HepG2 (cell line): ENCODE measurements around the gene AHCYL1. TPM values are rescaled to one million over a fixed set of nuclear protein-coding genes. Genes with fewer than 3 reads are reported as not detected.

Source experiments
- ATF7-NPFF ChIP-seq: sonication (generic); formaldehyde crosslinking; IDR thresholded peaks from 2 replicates; pipeline ENCODE4 v1.8.1; 2023; ENCODE audit warnings: mild to moderate bottlenecking, low read depth, missing genetic modification reagents, moderate library complexity
- CEBPG ChIP-seq: IDR thresholded peaks from 2 replicates; pipeline ENCODE4 v1.6.1; 2016
- DNMT3B ChIP-seq: conservative IDR thresholded peaks from 2 replicates; pipeline ENCODE4 v1.6.1; 2016; ENCODE audit warnings: missing biosample characterization, control low read depth
- EP300 ChIP-seq, 3 experiments: sonication (generic) in 1 of 3; formaldehyde crosslinking in 1 of 3; IDR thresholded peaks; 2 replicates each; pipeline versions ENCODE4 v1.5.1 to v1.6.1; 2011 to 2020; ENCODE audit warnings: low read depth in 2 of 3, low read length in 2 of 3, borderline replicate concordance in 1 of 3, improper control_type of control experiment in 1 of 3, mild to moderate bottlenecking in 1 of 3, missing genetic modification reagents in 1 of 3, moderate library complexity in 1 of 3
- FOXA1 ChIP-seq, 2 experiments: fragments of 450-650 bp in 1 of 2; sonication (generic) in 1 of 2; formaldehyde crosslinking in 1 of 2; IDR thresholded peaks; 2 replicates each; pipeline versions ENCODE4 v1.4.0 to v1.6.1; 2016 to 2020; ENCODE audit warnings: missing genetic modification reagents in 1 of 2
- FOXA3 ChIP-seq: IDR thresholded peaks from 2 replicates; pipeline ENCODE4 v1.6.1; 2016; ENCODE audit warnings: missing genetic modification reagents, missing compliant biosample characterization
- GFI1 ChIP-seq: sonication (generic); formaldehyde crosslinking; IDR thresholded peaks from 2 replicates; pipeline ENCODE4 v1.5.0; 2020; ENCODE audit warnings: missing genetic modification reagents, mild to moderate bottlenecking, borderline replicate concordance
- HMG20A ChIP-seq: IDR thresholded peaks from 2 replicates; pipeline ENCODE4 v1.6.1; 2016; ENCODE audit warnings: borderline replicate concordance
- HNF4G ChIP-seq, 2 experiments: sonication (generic) in 1 of 2; formaldehyde crosslinking in 1 of 2; IDR thresholded peaks; 2 replicates each; pipeline versions ENCODE4 v1.4.0 to v1.6.1; 2011 to 2020; ENCODE audit warnings: borderline replicate concordance in 2 of 2, low read depth in 2 of 2, mild to moderate bottlenecking in 2 of 2, low read length in 1 of 2, missing genetic modification reagents in 1 of 2, moderate library complexity in 1 of 2
- LCORL ChIP-seq, 2 experiments: fragments of 450-650 bp in 1 of 2; sonication (generic) in 1 of 2; formaldehyde crosslinking in 1 of 2; IDR thresholded peaks; 2 replicates each; pipeline versions ENCODE4 v1.5.0 to v1.6.1; 2017 to 2020; ENCODE audit warnings: antibody characterized with exemption in 1 of 2, missing genetic modification reagents in 1 of 2
- MTF1 ChIP-seq: sonication (generic); formaldehyde crosslinking; IDR thresholded peaks from 2 replicates; pipeline ENCODE4 v1.5.0; 2020; ENCODE audit warnings: missing genetic modification reagents
- NCOR1 ChIP-seq: fragments of 200-600 bp; sonication (generic); IDR thresholded peaks from 2 replicates; pipeline ENCODE4 v1.7.0; 2017; ENCODE audit warnings: antibody characterized with exemption, low read length, borderline replicate concordance
- PHF21A ChIP-seq: sonication (generic); formaldehyde crosslinking; IDR thresholded peaks from 2 replicates; pipeline ENCODE4 v1.5.0; 2020; ENCODE audit warnings: mild to moderate bottlenecking, missing genetic modification reagents
- SALL1 ChIP-seq: sonication (generic); formaldehyde crosslinking; IDR thresholded peaks from 2 replicates; pipeline ENCODE4 v1.8.0; 2022; ENCODE audit warnings: mild to moderate bottlenecking, missing genetic modification reagents
- SATB2 ChIP-seq: sonication (generic); formaldehyde crosslinking; IDR thresholded peaks from 2 replicates; pipeline ENCODE4 v1.5.0; 2020; ENCODE audit warnings: missing genetic modification reagents
- SNRNP70 ChIP-seq: fragments of 200-400 bp; formaldehyde crosslinking; IDR thresholded peaks from 2 replicates; pipeline ENCODE4 v1.6.1; 2017; ENCODE audit warnings: mild to moderate bottlenecking, low read depth, low read length, moderate library complexity
- ZMYM2 ChIP-seq: sonication (generic); formaldehyde crosslinking; IDR thresholded peaks from 2 replicates; pipeline ENCODE4 v1.8.0; 2022; ENCODE audit warnings: mild to moderate bottlenecking, missing genetic modification reagents
- ZNF280D ChIP-seq: sonication (generic); formaldehyde crosslinking; IDR thresholded peaks from 2 replicates; pipeline ENCODE4 v1.5.1; 2020; ENCODE audit warnings: mild to moderate bottlenecking, missing genetic modification reagents
- ZNF547 ChIP-seq: sonication (generic); formaldehyde crosslinking; IDR thresholded peaks from 2 replicates; pipeline ENCODE4 v1.5.1; 2020; ENCODE audit warnings: mild to moderate bottlenecking, missing genetic modification reagents
- ZNF788 ChIP-seq: sonication (generic); formaldehyde crosslinking; IDR thresholded peaks from 2 replicates; pipeline ENCODE4 v1.5.0; 2020; ENCODE audit warnings: mild to moderate bottlenecking, missing genetic modification reagents, borderline replicate concordance
- polyA plus RNA-seq, 8 experiments: library from polyadenylated mRNA; depleted of rRNA in 3 of 8; stranded (reverse) in 7 of 8; unstranded in 1 of 8; fragments of >200 nt; fragmentation: Illumina TruSeq in 4 of 8; extraction: Trizol in 4 of 8; gene quantifications; 2 replicates each; pipeline versions ENCODE4 v1.2.1 to v1.2.3, GENCODE V29; 2011 to 2016; ENCODE audit warnings: low read depth in 4 of 8, missing spikeins in 1 of 8, mixed read lengths in 1 of 8; ENCODE audit not compliant: insufficient read depth in 1 of 8
- total RNA-seq, 5 experiments: library from RNA; depleted of rRNA; stranded (reverse); fragments of >200 nt; fragmentation: Illumina TruSeq; extraction: Trizol; gene quantifications; 2 replicates each; pipeline ENCODE4 v1.2.3, GENCODE V29; 2016; ENCODE audit warnings: low read depth in 1 of 5
- TF ChIP-seq, protein P1 (sequence below): sonication (generic); formaldehyde crosslinking; IDR thresholded peaks from 2 replicates; pipeline ENCODE4 v1.4.0; 2020; ENCODE audit warnings: missing genetic modification reagents, borderline replicate concordance

AHCYL1 gene
- total and polyA plus RNA-seq, 2 of the 13 experiments (the other 11 are each of a cell fraction or from before 2014, with no cell fraction given), result 40.9 to 76.3 TPM

DNA sequence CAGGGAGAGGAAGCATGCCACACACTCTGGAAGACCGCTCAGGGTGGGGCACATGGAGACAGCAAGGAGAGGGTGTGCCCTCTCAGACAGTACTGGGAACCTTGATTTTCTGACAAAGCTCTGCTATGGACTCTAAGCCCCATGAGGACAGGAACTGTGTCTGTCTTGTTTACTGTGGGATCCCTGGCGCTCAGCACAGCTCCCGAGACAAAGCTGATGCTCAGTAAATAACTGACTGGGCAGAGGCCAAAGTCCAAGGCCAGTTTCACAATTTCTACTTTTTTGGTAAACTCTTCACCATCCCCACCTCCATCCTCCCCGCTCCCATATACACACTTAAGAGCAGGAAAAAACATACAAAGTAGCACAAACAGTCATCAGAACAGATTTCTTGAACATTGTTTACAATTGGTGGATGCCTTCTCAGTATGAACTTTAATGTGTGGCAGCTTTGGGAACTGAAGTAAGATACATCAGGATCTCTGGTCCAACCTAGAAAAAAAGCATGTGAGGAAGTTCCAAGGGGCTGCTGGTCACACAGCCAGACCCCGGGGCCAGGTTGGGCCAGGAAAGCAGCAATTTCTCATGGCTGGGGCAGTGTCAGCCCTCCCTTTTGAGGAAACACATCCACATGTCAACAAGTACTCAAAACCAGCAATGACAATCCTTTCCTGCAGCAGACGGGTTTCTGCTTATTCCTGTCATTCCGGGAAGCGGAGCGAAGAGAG lies 5.6 kb upstream of the AHCYL1 start (continued):
- TF ChIP-seq NCOR1, result peak; percentile 79; the same call in 1 of the 2 replicates
- TF ChIP-seq PHF21A, result 0 out of 2 replicates have a peak, but pooled peaks have one; percentile 17
- TF ChIP-seq FOXA3, result peak; percentile 85
- TF ChIP-seq EP300 (IDR thresholded peaks at IDR 0.05; ENCODE audit: low read depth in 2 of 2, low read length in 2 of 2), result peak in 1 of 2 experiments; percentile 57; a peak in 2 of 4 replicates
- TF ChIP-seq EP300 (CRISPR knock-in tag; IDR thresholded peaks at IDR 0.05; ENCODE audit: borderline replicate concordance), result no peak
- peak; percentile 38; the same call in 1 of the 2 replicates for TF ChIP-seq ZNF788 (CRISPR knock-in tag)
- TF ChIP-seq HNF4G (IDR thresholded peaks at IDR 0.05; ENCODE audit: borderline replicate concordance, low read depth, low read length), result peak; percentile 88
- TF ChIP-seq HNF4G (CRISPR knock-in tag; IDR thresholded peaks at IDR 0.05; ENCODE audit: borderline replicate concordance, low read depth), result 0 out of 2 replicates have a peak, but pooled peaks have one; percentile 58
- TF ChIP-seq SALL1 (CRISPR knock-in tag), result peak; percentile 62
- peak; percentile 99 for TF ChIP-seq ZMYM2 (CRISPR knock-in tag)
- 0 out of 2 replicates have a peak, but pooled peaks have one; percentile 34 for TF ChIP-seq ATF7-NPFF
- no peak for TF ChIP-seq LCORL (IDR thresholded peaks at IDR 0.05)
- TF ChIP-seq LCORL (CRISPR knock-in tag; IDR thresholded peaks at IDR 0.05), result peak; percentile 60; the same call in 1 of the 2 replicates
- TF ChIP-seq ZNF280D, result peak; percentile 99
- TF ChIP-seq SATB2 (CRISPR knock-in tag), result no peak
- peak; percentile 22; the same call in 1 of the 2 replicates for TF ChIP-seq HMG20A
- TF ChIP-seq, protein P1, sequence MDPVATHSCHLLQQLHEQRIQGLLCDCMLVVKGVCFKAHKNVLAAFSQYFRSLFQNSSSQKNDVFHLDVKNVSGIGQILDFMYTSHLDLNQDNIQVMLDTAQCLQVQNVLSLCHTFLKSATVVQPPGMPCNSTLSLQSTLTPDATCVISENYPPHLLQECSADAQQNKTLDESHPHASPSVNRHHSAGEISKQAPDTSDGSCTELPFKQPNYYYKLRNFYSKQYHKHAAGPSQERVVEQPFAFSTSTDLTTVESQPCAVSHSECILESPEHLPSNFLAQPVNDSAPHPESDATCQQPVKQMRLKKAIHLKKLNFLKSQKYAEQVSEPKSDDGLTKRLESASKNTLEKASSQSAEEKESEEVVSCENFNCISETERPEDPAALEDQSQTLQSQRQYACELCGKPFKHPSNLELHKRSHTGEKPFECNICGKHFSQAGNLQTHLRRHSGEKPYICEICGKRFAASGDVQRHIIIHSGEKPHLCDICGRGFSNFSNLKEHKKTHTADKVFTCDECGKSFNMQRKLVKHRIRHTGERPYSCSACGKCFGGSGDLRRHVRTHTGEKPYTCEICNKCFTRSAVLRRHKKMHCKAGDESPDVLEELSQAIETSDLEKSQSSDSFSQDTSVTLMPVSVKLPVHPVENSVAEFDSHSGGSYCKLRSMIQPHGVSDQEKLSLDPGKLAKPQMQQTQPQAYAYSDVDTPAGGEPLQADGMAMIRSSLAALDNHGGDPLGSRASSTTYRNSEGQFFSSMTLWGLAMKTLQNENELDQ, result no peak
- no peak for TF ChIP-seq DNMT3B (CRISPR knock-in tag)
- no peak for TF ChIP-seq FOXA1 (IDR thresholded peaks at IDR 0.05)
- TF ChIP-seq FOXA1 (CRISPR knock-in tag; IDR thresholded peaks at IDR 0.05), result peak; percentile 87
- TF ChIP-seq GFI1, result peak; percentile 37; the same call in 1 of the 2 replicates
- no peak for TF ChIP-seq SNRNP70
- no peak for TF ChIP-seq MTF1 (CRISPR knock-in tag)
- TF ChIP-seq ZNF547, result no peak
- TF ChIP-seq CEBPG (CRISPR knock-in tag), result peak; percentile 35; the same call in 1 of the 2 replicates
